ENCODE measurements around the gene TTLL4. TPM values are rescaled to one million over a fixed set of nuclear protein-coding genes. Genes with fewer than 3 reads are reported as not detected.

The TTLL4 gene
- total and polyA plus RNA-seq, 2 donors (not counting 1 experiment from before 2014, with no cell fraction given) = 21.2 to 33.8 TPM

GRCh38 chr2:218755567-218756404 is 45.2 kb downstream of the TTLL4 start:
- TF ChIP-seq, protein P1, sequence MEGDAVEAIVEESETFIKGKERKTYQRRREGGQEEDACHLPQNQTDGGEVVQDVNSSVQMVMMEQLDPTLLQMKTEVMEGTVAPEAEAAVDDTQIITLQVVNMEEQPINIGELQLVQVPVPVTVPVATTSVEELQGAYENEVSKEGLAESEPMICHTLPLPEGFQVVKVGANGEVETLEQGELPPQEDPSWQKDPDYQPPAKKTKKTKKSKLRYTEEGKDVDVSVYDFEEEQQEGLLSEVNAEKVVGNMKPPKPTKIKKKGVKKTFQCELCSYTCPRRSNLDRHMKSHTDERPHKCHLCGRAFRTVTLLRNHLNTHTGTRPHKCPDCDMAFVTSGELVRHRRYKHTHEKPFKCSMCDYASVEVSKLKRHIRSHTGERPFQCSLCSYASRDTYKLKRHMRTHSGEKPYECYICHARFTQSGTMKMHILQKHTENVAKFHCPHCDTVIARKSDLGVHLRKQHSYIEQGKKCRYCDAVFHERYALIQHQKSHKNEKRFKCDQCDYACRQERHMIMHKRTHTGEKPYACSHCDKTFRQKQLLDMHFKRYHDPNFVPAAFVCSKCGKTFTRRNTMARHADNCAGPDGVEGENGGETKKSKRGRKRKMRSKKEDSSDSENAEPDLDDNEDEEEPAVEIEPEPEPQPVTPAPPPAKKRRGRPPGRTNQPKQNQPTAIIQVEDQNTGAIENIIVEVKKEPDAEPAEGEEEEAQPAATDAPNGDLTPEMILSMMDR (IDR thresholded peaks at IDR 0.05) = no peak
- TF ChIP-seq EZH2 (IDR thresholded peaks at IDR 0.05; ENCODE audit: borderline replicate concordance, insufficient read depth, low read depth, low read length, poor library complexity, severe bottlenecking) = no peak
- H4K20me1 ChIP-seq (ENCODE audit: control insufficient read depth, insufficient read depth, low read length, poor library complexity, severe bottlenecking) = no peaks in the 10 kb centered on the region
- DNase-seq (no peak), ATAC-seq (ENCODE audit: low read depth) (no peak)
- no peak overlapping the region for H3K4me2 ChIP-seq (replicated peaks; ENCODE audit: low read depth, low read length, poor library complexity, severe bottlenecking)
- H3K4me3 ChIP-seq (ENCODE audit: control extremely low read depth in 1 of 5, extremely low read depth in 1 of 5, insufficient read depth in 1 of 5, low read depth in 2 of 5, low read length in 4 of 5) = no peak overlapping the region
- CTCF ChIA-PET = no interaction called here
- H3K79me2 ChIP-seq (ENCODE audit: control insufficient read depth, insufficient read depth, low read length) = no peaks in the 10 kb centered on the region
- H3K27ac ChIP-seq (ENCODE audit: low read length in 2 of 2) = no peak overlapping the region
- no peaks in the 10 kb centered on the region for H3K27me3 Mint-ChIP-seq
- H3K4me3 Mint-ChIP-seq = no peak overlapping the region
- POLR2A ChIA-PET = no interaction called here
- 95% methylated on average over 9 of the region's 10 CpGs for WGBS (ENCODE audit: insufficient coverage)
- no peak overlapping the region for H2AFZ ChIP-seq (ENCODE audit: insufficient read depth, low read depth, low read length, poor library complexity, severe bottlenecking)
- no peaks in the 10 kb centered on the region for H3K9me3 ChIP-seq (ENCODE audit: control extremely low read depth in 1 of 3, control insufficient read depth in 2 of 3, insufficient read depth in 1 of 3, low read length in 2 of 3)
- H3K36me3 ChIP-seq (replicated peaks in 1 of 2; ENCODE audit: control extremely low read depth in 1 of 2, control insufficient read depth in 1 of 2, extremely low read depth in 1 of 2, insufficient read depth in 2 of 2, low read length in 1 of 2) = peaks cover 0 to 47% of the 10 kb centered on the region in 2 experiments
- no peaks in the 10 kb centered on the region for H3K4me1 ChIP-seq (ENCODE audit: control insufficient read depth in 2 of 2, insufficient read depth in 2 of 2, low read length in 2 of 2)
- no peaks in the 10 kb centered on the region for H3K27me3 ChIP-seq (replicated peaks in 1 of 4; ENCODE audit: control extremely low read depth in 1 of 4, control insufficient read depth in 3 of 4, insufficient read depth in 4 of 4, low read length in 3 of 4)
- H3K27ac Mint-ChIP-seq = no peak overlapping the region
- intact Hi-C loops (cut with micrococcal nuclease) = no loop called here
- H3K9ac ChIP-seq (ENCODE audit: low read length) = no peak overlapping the region
- H3K9me3 Mint-ChIP-seq (ENCODE audit: insufficient read depth) = no peaks in the 10 kb centered on the region
- no peaks in the 10 kb centered on the region for H3K4me1 Mint-ChIP-seq

GRCh38 chr2:218756599-218757377 is 46.2 kb downstream of the TTLL4 start:
- Histone ChIP-seq H3K4me1 (ENCODE audit: control insufficient read depth in 2 of 2, insufficient read depth in 2 of 2, low read length in 2 of 2) (no peaks in the 10 kb centered on the region), H3K4me2 (replicated peaks; ENCODE audit: low read depth, low read length, poor library complexity, severe bottlenecking) (no peak overlapping the region), H3K4me3 (ENCODE audit: control extremely low read depth in 1 of 5, extremely low read depth in 1 of 5, insufficient read depth in 1 of 5, low read depth in 2 of 5, low read length in 4 of 5) (no peak overlapping the region), H3K9ac (ENCODE audit: low read length) (no peak overlapping the region), H4K20me1 (ENCODE audit: control insufficient read depth, insufficient read depth, low read length, poor library complexity, severe bottlenecking) (no peaks in the 10 kb centered on the region), H3K79me2 (ENCODE audit: control insufficient read depth, insufficient read depth, low read length) (no peaks in the 10 kb centered on the region), H2AFZ (ENCODE audit: insufficient read depth, low read depth, low read length, poor library complexity, severe bottlenecking) (no peak overlapping the region), H3K27ac (ENCODE audit: low read length in 2 of 2) (no peak overlapping the region), H3K36me3 (replicated peaks in 1 of 2; ENCODE audit: control extremely low read depth in 1 of 2, control insufficient read depth in 1 of 2, extremely low read depth in 1 of 2, insufficient read depth in 2 of 2, low read length in 1 of 2) (peaks cover 0 to 41% of the 10 kb centered on the region in 2 experiments), H3K9me3 (ENCODE audit: control extremely low read depth in 1 of 3, control insufficient read depth in 2 of 3, insufficient read depth in 1 of 3, low read length in 2 of 3) (no peaks in the 10 kb centered on the region), H3K27me3 (replicated peaks in 1 of 4; ENCODE audit: control extremely low read depth in 1 of 4, control insufficient read depth in 3 of 4, insufficient read depth in 4 of 4, low read length in 3 of 4) (no peaks in the 10 kb centered on the region)
- no peaks in the 10 kb centered on the region for H3K4me1 Mint-ChIP-seq
- no peak overlapping the region for H3K27ac Mint-ChIP-seq
- DNase-seq (no peak), ATAC-seq (ENCODE audit: low read depth) (no peak)
- 91% methylated on average over 4 of the region's 6 CpGs for WGBS (ENCODE audit: insufficient coverage)
- H3K9me3 Mint-ChIP-seq (ENCODE audit: insufficient read depth) = no peaks in the 10 kb centered on the region
- POLR2A ChIA-PET = no interaction called here
- CTCF ChIA-PET = no interaction called here
- intact Hi-C loops (cut with micrococcal nuclease) = no loop called here
- TF ChIP-seq, protein P1 (IDR thresholded peaks at IDR 0.05) = no peak
- no peak for TF ChIP-seq EZH2 (IDR thresholded peaks at IDR 0.05; ENCODE audit: borderline replicate concordance, insufficient read depth, low read depth, low read length, poor library complexity, severe bottlenecking)
- H3K27me3 Mint-ChIP-seq = no peaks in the 10 kb centered on the region
- no peak overlapping the region for H3K4me3 Mint-ChIP-seq
